HG02759 (cell line): ENCODE data around the gene CHST4.
"Not testable (repeated sequence)": the region's sequence is repeated elsewhere in the genome, so short reads cannot be mapped to it uniquely, and the experiment has no call there.

Experiments used
- ATAC-seq: cut with Tn5 transposase; IDR thresholded peaks from one replicate; pipeline ENCODE4 v1.9.1; 2021; ENCODE audit warnings: mild to moderate bottlenecking, moderate library complexity; ENCODE audit not compliant: unreplicated experiment

The CHST4 gene

DNA sequence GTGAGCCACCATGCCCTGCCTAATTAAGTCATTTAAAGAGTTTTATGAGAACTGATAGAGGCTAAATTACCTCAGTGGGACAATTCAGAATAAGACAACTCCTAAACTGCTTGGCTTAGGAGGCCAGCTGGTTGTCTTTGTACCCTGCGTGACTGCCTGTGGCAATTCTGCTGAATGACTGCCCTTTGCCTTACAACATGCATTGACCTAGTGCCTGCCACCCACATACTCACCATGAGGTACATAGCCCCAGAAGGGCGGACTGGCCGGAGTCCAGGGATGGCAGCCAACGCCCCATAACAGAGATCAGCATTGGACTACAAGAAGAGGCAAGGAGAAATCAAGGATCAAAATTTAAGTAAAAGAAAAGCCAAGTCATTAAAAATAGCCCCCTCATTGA lies 43.4 kb downstream of the CHST4 start:
- ATAC-seq, result no peak

DNA sequence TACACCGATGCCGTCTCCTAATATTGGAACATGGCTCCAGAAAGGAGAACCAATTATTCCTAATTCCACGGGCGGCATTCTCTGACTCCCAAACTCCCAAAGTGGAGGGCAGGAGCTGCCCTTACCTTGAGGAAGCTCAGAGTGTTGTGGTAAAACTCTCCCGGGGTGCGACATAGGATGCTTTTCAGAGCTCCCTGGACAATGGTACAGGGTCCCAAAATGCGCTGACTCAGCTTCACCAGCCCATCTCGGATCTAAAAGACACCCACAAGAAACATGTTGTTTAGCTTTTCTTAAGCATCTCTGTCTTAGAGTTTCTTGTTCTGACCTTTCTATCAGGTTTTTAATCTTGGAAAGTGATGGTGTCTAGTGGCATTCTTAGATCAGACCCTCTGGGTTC lies 43.9 kb downstream of the CHST4 start:
- no peak for ATAC-seq

DNA sequence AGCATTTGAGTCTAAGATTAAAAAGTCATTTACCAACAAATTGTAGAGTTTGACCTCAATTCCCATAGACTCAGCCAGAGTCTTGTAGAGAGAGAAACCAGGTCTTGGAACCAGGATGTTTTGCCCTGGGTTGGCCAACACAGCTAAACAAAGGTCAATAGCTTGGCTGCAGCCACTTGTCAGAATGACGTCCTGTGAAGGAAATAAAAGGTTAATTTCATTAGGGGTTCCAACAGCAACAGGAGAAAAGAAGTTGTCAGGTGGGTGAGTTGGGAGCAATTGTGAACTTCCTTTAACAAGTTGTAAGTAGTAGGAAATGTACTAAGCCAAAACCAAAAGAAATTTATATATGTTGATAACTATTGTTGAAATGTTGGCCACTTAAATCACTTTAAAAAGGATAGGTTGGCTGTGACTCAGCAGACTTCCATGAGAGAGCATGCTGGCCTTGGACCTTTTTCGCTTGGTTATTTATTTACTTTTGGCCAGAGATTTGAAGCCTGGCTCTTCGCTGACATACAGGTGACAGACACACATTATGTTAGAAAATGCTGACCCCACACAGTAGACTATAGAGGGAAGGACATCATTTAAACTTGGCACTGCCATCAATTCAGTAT lies 46.4 kb downstream of the CHST4 start:
- ATAC-seq, result no peak

GRCh38 chr16:71573387-71574094 lies 47.3 kb downstream of the CHST4 start:
- ATAC-seq, result no peak

- ATAC-seq, result no peak
These were observed 48.5 kb downstream of the CHST4 start for GRCh38 chr16:71574702-71575101.

DNA sequence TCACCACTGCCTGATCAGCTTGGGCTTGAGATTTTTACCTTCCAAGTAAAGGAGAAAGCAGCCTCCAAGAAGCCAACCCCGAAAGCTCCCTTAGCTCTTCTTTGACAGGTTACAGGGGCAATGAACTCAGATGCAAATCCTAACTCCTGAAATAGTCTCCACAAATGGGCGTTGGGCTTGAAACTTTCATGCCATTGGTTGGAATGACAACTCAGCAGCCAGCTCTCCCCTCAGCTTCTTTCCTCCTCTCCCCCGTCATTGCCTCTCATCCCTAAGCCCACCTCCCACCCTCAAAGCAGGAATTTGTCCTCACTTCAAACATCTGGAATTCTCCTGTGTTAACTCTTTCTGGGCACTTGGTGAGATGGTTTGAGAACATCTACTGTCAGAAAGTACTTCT lies 50.7 kb downstream of the CHST4 start, which contains the start of gene TAT:
TAT (minus strand) TSS at position 122 of the 400 bp plus-strand sequence. CDS start 677 bp downstream, outside the sequence.
- no peak for ATAC-seq

- ATAC-seq, result not testable (repeated sequence)
These were observed 56.3 kb downstream of the CHST4 start for GRCh38 chr16:71582553-71582848.

DNA sequence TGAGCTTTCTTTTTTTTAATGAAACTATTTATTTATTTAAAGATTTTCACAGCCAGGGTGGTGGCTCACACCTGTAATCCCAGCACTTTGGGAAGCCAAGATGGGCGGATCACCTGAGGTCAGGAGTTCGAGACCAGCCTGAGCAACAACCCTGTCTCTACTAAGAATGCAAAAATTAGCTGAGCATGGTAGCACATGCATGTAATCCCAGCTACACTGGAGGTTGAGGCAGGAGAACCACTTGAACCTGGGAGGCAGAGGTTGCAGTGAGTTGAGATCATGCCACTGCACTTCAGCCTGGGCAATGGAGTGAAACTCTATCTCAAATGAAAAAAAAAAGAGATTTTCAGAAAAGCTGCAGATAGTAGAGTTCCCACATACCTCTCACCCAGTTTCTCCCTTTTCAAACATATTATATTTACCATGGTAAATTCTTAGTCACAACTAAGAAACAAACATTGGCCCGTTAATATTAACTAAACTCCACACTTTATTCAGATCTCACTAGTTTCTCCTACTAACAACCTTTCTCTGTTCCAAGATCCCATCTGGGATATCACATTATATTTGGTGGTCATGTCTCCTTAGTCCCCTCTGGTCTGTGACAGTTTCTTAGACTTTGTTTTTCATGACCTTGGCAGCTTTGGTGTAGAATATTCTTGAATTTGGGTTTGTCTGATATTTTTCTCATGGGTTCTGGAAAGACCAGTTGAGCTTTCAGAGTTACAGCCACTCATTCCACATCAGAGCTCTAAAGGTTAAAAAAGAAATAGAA lies 58.5 kb downstream of the CHST4 start:
- no peak for ATAC-seq

GRCh38 chr16:71585318-71585703 lies 59.1 kb downstream of the CHST4 start:
- ATAC-seq, result no peak
